KMS-11 (cell line): ENCODE measurements around the gene MYH9.

Experiments
- H2AFZ ChIP-seq: fragments of 200-600 bp; sonication (generic); 2 replicates; pipeline ENCODE4 v1.6.1; 2016; ENCODE audit warnings: antibody characterized with exemption, mixed run types, low read depth
- H3K27ac ChIP-seq: fragments of 200-600 bp; sonication (generic); 2 replicates; pipeline ENCODE4 v1.6.1; 2016; ENCODE audit warnings: mild to moderate bottlenecking, mixed run types
- H3K27me3 ChIP-seq: fragments of 200-600 bp; sonication (generic); 2 replicates; pipeline ENCODE4 v1.6.1; 2017; ENCODE audit warnings: mild to moderate bottlenecking, low read depth, mixed run types, moderate library complexity; ENCODE audit not compliant: insufficient read depth
- H3K36me3 ChIP-seq: fragments of 200-600 bp; sonication (generic); 2 replicates; pipeline ENCODE4 v1.6.1; 2017; ENCODE audit warnings: mild to moderate bottlenecking, mixed run types; ENCODE audit not compliant: insufficient read depth
- H3K4me1 ChIP-seq: fragments of 200-600 bp; sonication (generic); 2 replicates; pipeline ENCODE4 v1.6.1; 2016; ENCODE audit warnings: mild to moderate bottlenecking, low read depth, mixed run types; ENCODE audit not compliant: poor library complexity, severe bottlenecking
- H3K4me2 ChIP-seq: fragments of 200-600 bp; sonication (generic); 2 replicates; pipeline ENCODE4 v1.7.0; 2016; ENCODE audit warnings: mild to moderate bottlenecking, mixed run types
- H3K4me3 ChIP-seq: fragments of 200-600 bp; sonication (generic); IDR thresholded peaks from 2 replicates; pipeline ENCODE4 v1.6.1; 2017; ENCODE audit warnings: low read depth, low read length, mixed read lengths; ENCODE audit not compliant: insufficient read depth
- H3K79me2 ChIP-seq: fragments of 200-600 bp; sonication (generic); 2 replicates; pipeline ENCODE4 v1.6.1; 2016; ENCODE audit warnings: low read depth, mixed run types; ENCODE audit not compliant: insufficient read depth
- H3K9ac ChIP-seq: fragments of 200-600 bp; sonication (generic); 2 replicates; pipeline ENCODE4 v1.6.1; 2016; ENCODE audit warnings: mild to moderate bottlenecking, mixed run types
- H4K20me1 ChIP-seq: fragments of 200-600 bp; sonication (generic); 2 replicates; pipeline ENCODE4 v1.6.1; 2016; ENCODE audit warnings: mild to moderate bottlenecking, mixed run types; ENCODE audit not compliant: insufficient read depth
- TF ChIP-seq, protein P1 (sequence below): fragments of 200-600 bp; sonication (generic); conservative IDR thresholded peaks from 2 replicates; pipeline ENCODE4 v1.6.1; 2017; ENCODE audit warnings: low read depth, mild to moderate bottlenecking, antibody characterized with exemption, low read length, moderate library complexity, mixed read lengths

Gene MYH9

DNA sequence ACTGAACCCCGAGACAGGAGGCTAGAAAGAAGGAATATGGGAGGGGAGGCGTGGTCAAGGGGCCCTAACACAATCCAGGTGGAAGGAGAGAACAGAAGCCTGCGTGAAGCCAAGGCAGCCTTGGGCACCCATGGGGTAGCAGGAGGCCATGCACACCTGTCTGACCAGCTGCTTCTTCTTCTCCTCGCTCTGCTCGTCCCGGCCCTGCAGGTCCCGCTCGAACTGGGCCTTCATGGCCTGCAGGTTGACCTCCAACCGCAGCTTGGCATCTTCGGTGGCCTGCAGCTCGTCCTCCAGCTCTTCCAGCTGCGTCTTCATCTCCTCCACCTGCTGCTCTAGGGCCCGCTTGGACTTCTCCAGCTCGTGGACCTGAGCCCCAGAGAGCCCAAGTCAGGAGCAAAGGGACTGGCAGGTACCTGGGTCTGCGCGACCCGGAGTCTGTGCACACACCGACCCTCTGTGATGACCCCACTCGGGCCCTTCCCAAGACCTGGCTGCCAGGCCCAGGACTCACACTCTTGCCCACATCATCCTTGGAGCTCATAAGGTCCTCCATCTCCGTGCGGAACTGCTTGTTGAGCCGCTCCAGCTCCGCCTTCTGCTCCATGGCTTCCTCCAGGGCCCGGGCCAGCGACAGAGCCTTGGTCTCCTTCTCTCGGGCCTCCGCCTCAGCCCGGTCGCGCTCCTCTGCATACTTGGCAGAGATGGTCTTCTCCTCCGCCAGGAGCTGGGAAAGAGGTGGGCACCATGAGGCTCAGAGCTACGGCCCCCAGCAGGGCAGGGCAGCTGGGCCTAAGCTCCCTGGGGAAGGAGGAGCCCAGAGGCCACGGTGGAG is 99.0 kb downstream of the MYH9 start:
- peaks cover 40% of the 10 kb centered on the region for H3K4me1 ChIP-seq
- H3K27ac ChIP-seq: no peak overlapping the region
- no peak overlapping the region for H3K9ac ChIP-seq
- no peaks in the 10 kb centered on the region for H4K20me1 ChIP-seq
- H3K4me3 ChIP-seq: no peak overlapping the region
- no peak overlapping the region for H2AFZ ChIP-seq
- no peak overlapping the region; the same call in 1 of the 2 replicates for H3K4me2 ChIP-seq
- TF ChIP-seq, protein P1, sequence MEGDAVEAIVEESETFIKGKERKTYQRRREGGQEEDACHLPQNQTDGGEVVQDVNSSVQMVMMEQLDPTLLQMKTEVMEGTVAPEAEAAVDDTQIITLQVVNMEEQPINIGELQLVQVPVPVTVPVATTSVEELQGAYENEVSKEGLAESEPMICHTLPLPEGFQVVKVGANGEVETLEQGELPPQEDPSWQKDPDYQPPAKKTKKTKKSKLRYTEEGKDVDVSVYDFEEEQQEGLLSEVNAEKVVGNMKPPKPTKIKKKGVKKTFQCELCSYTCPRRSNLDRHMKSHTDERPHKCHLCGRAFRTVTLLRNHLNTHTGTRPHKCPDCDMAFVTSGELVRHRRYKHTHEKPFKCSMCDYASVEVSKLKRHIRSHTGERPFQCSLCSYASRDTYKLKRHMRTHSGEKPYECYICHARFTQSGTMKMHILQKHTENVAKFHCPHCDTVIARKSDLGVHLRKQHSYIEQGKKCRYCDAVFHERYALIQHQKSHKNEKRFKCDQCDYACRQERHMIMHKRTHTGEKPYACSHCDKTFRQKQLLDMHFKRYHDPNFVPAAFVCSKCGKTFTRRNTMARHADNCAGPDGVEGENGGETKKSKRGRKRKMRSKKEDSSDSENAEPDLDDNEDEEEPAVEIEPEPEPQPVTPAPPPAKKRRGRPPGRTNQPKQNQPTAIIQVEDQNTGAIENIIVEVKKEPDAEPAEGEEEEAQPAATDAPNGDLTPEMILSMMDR: no peak
- H3K79me2 ChIP-seq: no peaks in the 10 kb centered on the region
- H3K27me3 ChIP-seq: no peaks in the 10 kb centered on the region
- H3K36me3 ChIP-seq: no peaks in the 10 kb centered on the region; the same call in 1 of the 2 replicates

- no peak overlapping the region for H3K4me3 ChIP-seq
- no peak overlapping the region; the same call in 1 of the 2 replicates for H3K27ac ChIP-seq
- no peak overlapping the region for H3K9ac ChIP-seq
- H3K4me2 ChIP-seq: peak overlapping the region; percentile 6; the same call in 1 of the 2 replicates
- no peaks in the 10 kb centered on the region; the same call in 1 of the 2 replicates for H3K36me3 ChIP-seq
- H2AFZ ChIP-seq: no peak overlapping the region
- H3K4me1 ChIP-seq: peaks cover 40% of the 10 kb centered on the region
- no peaks in the 10 kb centered on the region for H3K27me3 ChIP-seq
- TF ChIP-seq, protein P1: no peak
- no peaks in the 10 kb centered on the region for H4K20me1 ChIP-seq
- H3K79me2 ChIP-seq: no peaks in the 10 kb centered on the region
These were observed 99.8 kb downstream of the MYH9 start for GRCh38 chr22:36287881-36288515.

GRCh38 chr22:36286096-36286957 is 101.4 kb downstream of the MYH9 start:
- H2AFZ ChIP-seq: no peak overlapping the region
- no peaks in the 10 kb centered on the region for H3K27me3 ChIP-seq
- H3K27ac ChIP-seq: no peak overlapping the region
- TF ChIP-seq, protein P1: peak; percentile 86
- no peaks in the 10 kb centered on the region for H4K20me1 ChIP-seq
- H3K4me1 ChIP-seq: peaks cover 40% of the 10 kb centered on the region
- no peaks in the 10 kb centered on the region; the same call in 1 of the 2 replicates for H3K36me3 ChIP-seq
- H3K4me2 ChIP-seq: peak overlapping the region; percentile 26; the same call in 1 of the 2 replicates
- no peaks in the 10 kb centered on the region for H3K79me2 ChIP-seq
- no peak overlapping the region for H3K4me3 ChIP-seq
- H3K9ac ChIP-seq: no peak overlapping the region

DNA sequence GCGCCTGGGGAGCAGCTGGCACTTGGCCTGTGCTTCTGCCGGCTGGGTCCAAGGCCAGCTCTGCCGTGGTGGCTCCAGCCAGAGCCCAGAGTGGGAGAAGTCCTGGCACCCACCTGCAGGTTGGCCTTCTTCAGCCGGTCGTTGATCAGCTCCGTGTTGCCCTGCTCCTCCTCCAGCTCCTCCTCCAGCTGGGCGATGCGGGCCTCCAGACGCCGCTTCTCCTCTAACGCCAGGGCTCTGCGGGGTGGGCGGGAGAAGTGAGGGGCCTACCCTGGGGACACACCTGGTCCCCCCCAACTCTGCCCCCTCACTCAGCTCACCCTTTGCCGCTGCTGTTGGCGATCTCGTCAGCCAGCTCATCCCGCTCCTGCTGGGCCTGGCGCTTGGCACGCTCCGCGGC is 102.2 kb downstream of the MYH9 start:
- Histone ChIP-seq H3K4me2 (no peak overlapping the region), H2AFZ (no peak overlapping the region), H4K20me1 (no peaks in the 10 kb centered on the region), H3K9ac (no peak overlapping the region), H3K79me2 (no peaks in the 10 kb centered on the region), H3K27me3 (no peaks in the 10 kb centered on the region), H3K4me3 (no peak overlapping the region), H3K36me3 (no peaks in the 10 kb centered on the region; the same call in 1 of the 2 replicates), H3K27ac (no peak overlapping the region), H3K4me1 (peaks cover 40% of the 10 kb centered on the region)
- TF ChIP-seq, protein P1: no peak
